ENCODE results near the gene CACNA2D3. TPM values are rescaled to one million over a fixed set of nuclear protein-coding genes. Genes with fewer than 3 reads are reported as not detected.

The CACNA2D3 gene
- polyA plus RNA-seq, 1 donor (not counting 4 experiments of a cell fraction or from before 2014, with no cell fraction given), result 0.08 TPM

GRCh38 chr3:55014906-55015305 is 892.6 kb downstream of the CACNA2D3 start:
- Histone ChIP-seq H3K9me3 (ENCODE audit: control insufficient read depth, low read depth, low read length) (no peaks in the 10 kb centered on the region), H4K20me1 (ENCODE audit: control insufficient read depth, extremely low read depth, insufficient read depth, low read length) (no peaks in the 10 kb centered on the region), H3K79me2 (ENCODE audit: control insufficient read depth, insufficient read depth, low read length) (no peaks in the 10 kb centered on the region), H3K4me1 (ENCODE audit: control insufficient read depth, extremely low read depth, insufficient read depth, low read length) (no peaks in the 10 kb centered on the region), H3K9ac (ENCODE audit: control insufficient read depth, extremely low read depth, insufficient read depth, low read length) (no peak overlapping the region), H3K4me3 (ENCODE audit: control insufficient read depth in 2 of 3, extremely low read depth in 1 of 3, insufficient read depth in 2 of 3, low read depth in 1 of 3, low read length in 3 of 3) (no peak overlapping the region), H3K36me3 (ENCODE audit: control insufficient read depth in 2 of 2, extremely low read depth in 1 of 2, insufficient read depth in 2 of 2, low read length in 2 of 2) (no peaks in the 10 kb centered on the region), H3K27ac (ENCODE audit: control insufficient read depth, insufficient read depth, low read length) (no peak overlapping the region), H3K4me2 (ENCODE audit: control insufficient read depth, extremely low read depth, insufficient read depth, low read depth, low read length) (no peak overlapping the region), H3K27me3 (ENCODE audit: control insufficient read depth, extremely low read depth, insufficient read depth, low read length) (no peaks in the 10 kb centered on the region), H2AFZ (ENCODE audit: control insufficient read depth, low read length) (no peak overlapping the region), H3K9me1 (ENCODE audit: control insufficient read depth, extremely low read depth, insufficient read depth, low read length) (no peaks in the 10 kb centered on the region)
- FAIRE-seq (no peak), DNase-seq (ENCODE audit: low read depth, low spot score) (no peak)
- TF ChIP-seq EZH2 (IDR thresholded peaks at IDR 0.05; ENCODE audit: low read length) (no peak), CTCF (optimal IDR thresholded peaks at IDR 0.05 in 1 of 3, IDR thresholded peaks at IDR 0.05 in 1 of 3, conservative IDR thresholded peaks at IDR 0.05 in 1 of 3; ENCODE audit: extremely low read depth in 1 of 3, insufficient read depth in 2 of 3, low read length in 3 of 3) (no peak)
- dilution Hi-C loops (cut with MboI; ENCODE audit: extremely low pct_ligation_motif_present, low sequenced_read_pairs), result no loop called here

GRCh38 chr3:55017876-55018275 is 895.5 kb downstream of the CACNA2D3 start:
- no peaks in the 10 kb centered on the region for H3K27me3 ChIP-seq (ENCODE audit: control insufficient read depth, extremely low read depth, insufficient read depth, low read length)
- no peak for TF ChIP-seq EZH2 (IDR thresholded peaks at IDR 0.05; ENCODE audit: low read length)
- no peak for TF ChIP-seq CTCF (optimal IDR thresholded peaks at IDR 0.05 in 1 of 3, IDR thresholded peaks at IDR 0.05 in 1 of 3, conservative IDR thresholded peaks at IDR 0.05 in 1 of 3; ENCODE audit: extremely low read depth in 1 of 3, insufficient read depth in 2 of 3, low read length in 3 of 3)
- DNase-seq (ENCODE audit: low read depth, low spot score), result no peak

More at GRCh38 chr3:55017876-55018275, 895.5 kb downstream of the CACNA2D3 start:
- FAIRE-seq, result no peak
- H3K79me2 ChIP-seq (ENCODE audit: control insufficient read depth, insufficient read depth, low read length), result no peaks in the 10 kb centered on the region
- H2AFZ ChIP-seq (ENCODE audit: control insufficient read depth, low read length), result no peak overlapping the region
- H3K9me3 ChIP-seq (ENCODE audit: control insufficient read depth, low read depth, low read length), result no peaks in the 10 kb centered on the region
- no peak overlapping the region for H3K4me2 ChIP-seq (ENCODE audit: control insufficient read depth, extremely low read depth, insufficient read depth, low read depth, low read length)
- no peaks in the 10 kb centered on the region for H3K9me1 ChIP-seq (ENCODE audit: control insufficient read depth, extremely low read depth, insufficient read depth, low read length)
- dilution Hi-C loops (cut with MboI; ENCODE audit: extremely low pct_ligation_motif_present, low sequenced_read_pairs), result no loop called here
- H3K27ac ChIP-seq (ENCODE audit: control insufficient read depth, insufficient read depth, low read length), result no peak overlapping the region
- no peaks in the 10 kb centered on the region for H4K20me1 ChIP-seq (ENCODE audit: control insufficient read depth, extremely low read depth, insufficient read depth, low read length)
- H3K4me1 ChIP-seq (ENCODE audit: control insufficient read depth, extremely low read depth, insufficient read depth, low read length), result no peaks in the 10 kb centered on the region
- no peak overlapping the region for H3K4me3 ChIP-seq (ENCODE audit: control insufficient read depth in 2 of 3, extremely low read depth in 1 of 3, insufficient read depth in 2 of 3, low read depth in 1 of 3, low read length in 3 of 3)
- no peaks in the 10 kb centered on the region for H3K36me3 ChIP-seq (ENCODE audit: control insufficient read depth in 2 of 2, extremely low read depth in 1 of 2, insufficient read depth in 2 of 2, low read length in 2 of 2)
- no peak overlapping the region for H3K9ac ChIP-seq (ENCODE audit: control insufficient read depth, extremely low read depth, insufficient read depth, low read length)
